GM13976 (cell line): ENCODE measurements around the gene CUX1.
"Not testable (repeated sequence)": the region's sequence is repeated elsewhere in the genome, so short reads cannot be mapped to it uniquely, and the experiment has no call there.

Experiments used
- DNase-seq: peaks from one replicate; pipeline ENCODE4 v3.0.0; 2012; ENCODE audit warnings: low spot score
- CTCF ChIP-seq: IDR thresholded peaks from 2 replicates; pipeline ENCODE4 v1.5.1; 2012; ENCODE audit warnings: borderline replicate concordance, mild to moderate bottlenecking; ENCODE audit not compliant: insufficient read depth; ENCODE audit errors: extremely low read depth, missing control alignments, control extremely low read depth
- in situ Hi-C: fragments of 300-500 bp; cut with MboI; formaldehyde crosslinking; loops from one replicate; pipeline ENCODE4 v1.12.0; 2022; ENCODE audit warnings: low sequenced_read_pairs, mixed read lengths, inconsistent platforms; ENCODE audit not compliant: unreplicated experiment

Gene CUX1

GRCh38 chr7:102042016-102042656 lies 224.7 kb downstream of the CUX1 start:
- in situ Hi-C loops: no loop called here
- DNase-seq: no peak
- no peak for TF ChIP-seq CTCF

DNA sequence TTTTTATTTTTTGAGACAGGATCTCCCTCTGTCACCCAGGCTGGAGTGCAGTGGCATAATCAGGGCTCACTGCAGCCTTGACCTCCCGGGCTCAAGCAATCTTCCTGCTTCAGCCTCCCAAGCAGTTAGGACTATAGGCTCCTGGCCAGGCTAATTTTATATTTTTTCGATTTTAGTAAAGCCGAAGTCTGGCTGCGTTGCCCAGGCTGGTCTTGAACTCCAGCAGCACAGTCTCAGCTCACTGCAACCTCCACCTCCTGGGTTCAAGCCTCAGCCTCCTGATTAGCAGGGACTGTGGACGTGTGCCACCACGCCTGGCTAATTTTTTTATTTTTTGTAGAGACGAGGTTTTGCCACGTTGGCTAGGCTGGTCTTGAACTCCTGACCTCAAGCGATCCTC lies 225.4 kb downstream of the CUX1 start:
- DNase-seq, in situ Hi-C loops: not testable (repeated sequence)

DNA sequence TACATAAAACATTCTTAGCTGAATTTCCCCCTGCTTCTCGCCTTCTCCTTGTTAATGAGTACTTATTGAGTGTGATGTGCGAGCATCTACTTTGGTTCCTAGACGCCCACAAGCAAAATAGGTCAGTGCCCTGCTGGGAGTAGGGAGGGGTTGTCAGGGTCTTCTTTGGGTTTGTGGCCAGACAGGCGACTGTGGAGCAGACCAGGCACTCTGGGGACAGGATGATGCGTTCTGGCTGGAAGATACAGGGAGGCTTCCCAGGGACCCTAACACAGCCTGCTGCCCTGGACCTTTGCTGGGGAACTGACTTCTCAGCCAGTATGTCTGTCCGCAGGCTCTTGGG lies 227.2 kb downstream of the CUX1 start:
- TF ChIP-seq CTCF: no peak
- in situ Hi-C loops: no loop called here

GRCh38 chr7:102044984-102045673 lies 227.7 kb downstream of the CUX1 start:
- in situ Hi-C loops: no loop called here
- no peak for DNase-seq
- TF ChIP-seq CTCF: no peak

More for the DNA sequence above, 227.2 kb downstream of the CUX1 start:
- no peak for DNase-seq

DNA sequence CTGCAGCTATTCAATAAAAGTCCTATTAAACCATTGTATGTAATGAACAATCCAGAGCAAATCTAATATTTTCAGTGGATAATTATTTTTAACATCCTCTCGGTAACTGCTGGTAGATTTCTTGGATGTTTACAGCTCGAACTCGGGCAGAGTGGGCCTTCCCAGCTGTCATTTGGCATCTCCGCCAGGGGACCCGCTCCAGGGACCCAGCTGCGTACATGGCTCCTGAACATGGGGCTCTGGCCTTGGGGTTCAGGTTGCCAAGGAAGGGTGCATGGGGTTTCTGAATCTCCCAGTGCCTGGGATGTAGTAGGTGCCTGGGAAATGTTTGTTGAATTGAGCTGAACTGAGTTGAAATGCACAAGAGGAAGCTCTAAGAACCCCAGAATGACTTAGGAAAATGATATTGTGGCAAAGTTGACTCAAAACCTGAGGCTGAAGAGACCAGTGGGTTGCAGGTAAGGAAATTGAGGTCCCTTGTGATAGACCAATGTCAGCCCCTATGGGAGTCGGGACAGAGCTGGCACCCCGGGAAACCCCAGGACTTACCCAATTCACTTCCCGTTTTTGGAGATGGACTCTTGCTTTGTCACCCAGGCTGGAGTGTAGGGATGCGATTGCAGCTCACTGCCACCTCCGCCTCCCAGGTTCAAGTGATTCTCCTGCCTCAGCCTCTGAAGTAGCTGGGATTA lies 228.4 kb downstream of the CUX1 start:
- DNase-seq: no peak
- no peak for TF ChIP-seq CTCF
- in situ Hi-C loops: no loop called here

DNA sequence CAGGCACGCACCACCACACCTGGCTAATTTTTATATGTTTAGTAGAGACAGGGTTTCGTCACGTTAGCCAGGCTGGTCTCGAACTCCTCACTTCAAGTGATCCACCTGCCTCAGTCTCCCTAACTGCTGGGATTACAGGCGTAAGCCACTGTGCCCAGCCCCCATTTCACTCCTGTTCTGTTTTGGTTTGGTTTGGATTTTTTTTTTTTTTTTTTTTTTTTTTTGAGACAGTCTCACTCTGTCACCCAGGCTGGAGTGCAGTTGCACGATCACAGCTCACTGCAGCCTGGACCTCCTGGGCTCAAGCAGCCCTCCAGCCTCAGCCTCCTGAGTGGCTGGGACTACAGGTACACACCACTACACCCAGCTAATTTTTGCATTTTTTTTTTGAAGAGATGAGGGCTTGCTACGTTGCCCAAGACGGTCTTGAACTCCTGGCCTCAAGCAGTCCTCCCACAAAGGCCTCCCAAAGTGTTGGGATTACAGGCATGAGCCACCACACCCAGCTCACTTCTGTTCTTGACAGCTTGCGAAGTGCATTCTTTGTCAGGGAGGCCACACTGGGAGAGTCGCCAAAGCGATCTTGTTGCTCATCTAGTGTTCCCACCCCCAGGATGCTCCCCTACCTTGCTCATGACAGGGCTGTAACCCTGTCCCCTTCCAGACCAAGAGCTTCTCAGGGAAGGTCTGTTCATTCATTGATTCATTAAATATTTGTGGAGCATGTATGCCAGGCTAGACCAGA lies 229.1 kb downstream of the CUX1 start:
- DNase-seq: no peak
- in situ Hi-C loops: no loop called here
- no peak for TF ChIP-seq CTCF

GRCh38 chr7:102047167-102047566 lies 229.7 kb downstream of the CUX1 start:
- no peak for TF ChIP-seq CTCF
- in situ Hi-C loops: no loop called here
- DNase-seq: no peak
